GM19035 (cell line): ENCODE results near the gene STK11.
"Not testable (repeated sequence)": the region's sequence is repeated elsewhere in the genome, so short reads cannot be mapped to it uniquely, and the experiment has no call there.

Source experiments
- ATAC-seq: cut with Tn5 transposase; IDR thresholded peaks from one replicate; pipeline ENCODE4 v1.9.1; 2021; ENCODE audit not compliant: unreplicated experiment

Gene STK11

GRCh38 chr19:1168572-1169410, 36.8 kb upstream of the STK11 start:
- no peak for ATAC-seq

GRCh38 chr19:1169411-1169791, 36.2 kb upstream of the STK11 start:
- no peak for ATAC-seq

- no peak for ATAC-seq
Observed at GRCh38 chr19:1169921-1170885, 35.4 kb upstream of the STK11 start.

- ATAC-seq = no peak
Observed at GRCh38 chr19:1170938-1171754, 34.4 kb upstream of the STK11 start.

- ATAC-seq = no peak
Observed at GRCh38 chr19:1171755-1172352, 33.7 kb upstream of the STK11 start.

GRCh38 chr19:1172353-1173158, 33.0 kb upstream of the STK11 start:
- ATAC-seq = no peak

GRCh38 chr19:1173159-1173844, 32.3 kb upstream of the STK11 start:
- ATAC-seq = no peak

- ATAC-seq = peak; percentile 75
Observed at GRCh38 chr19:1173845-1174809, 31.5 kb upstream of the STK11 start, which contains the start of gene SBNO2. Gene SBNO2, minus strand, starts transcription at chr19:1174268. Its CDS starts 19,992 bp downstream, at chr19:1154276.

GRCh38 chr19:1177322-1178114, 28.1 kb upstream of the STK11 start:
- no peak for ATAC-seq

GRCh38 chr19:1181606-1182005, 24.0 kb upstream of the STK11 start:
- ATAC-seq = no peak

GRCh38 chr19:1182068-1182467, 23.5 kb upstream of the STK11 start:
- no peak for ATAC-seq

GRCh38 chr19:1182727-1183126, 22.9 kb upstream of the STK11 start:
- no peak for ATAC-seq

GRCh38 chr19:1183543-1184172, 21.9 kb upstream of the STK11 start:
- ATAC-seq = peak; percentile 55

- no peak for ATAC-seq
Observed at GRCh38 chr19:1189419-1189818, 16.2 kb upstream of the STK11 start.

- ATAC-seq = no peak
Observed at GRCh38 chr19:1199531-1199930, 6.0 kb upstream of the STK11 start.

GRCh38 chr19:1200614-1201013, 5.0 kb upstream of the STK11 start:
- not testable (repeated sequence) for ATAC-seq
